VCaP (cell line): Measurements from ENCODE around the gene C9.

Source experiments
- H3K27ac ChIP-seq: fragments of 450-650 bp; 2 replicates; pipeline ENCODE4 v1.5.1; 2017
- TF ChIP-seq, protein P1 (sequence below): fragments of 450-650 bp; conservative IDR thresholded peaks from 2 replicates; pipeline ENCODE4 v1.5.1; 2017; ENCODE audit warnings: mild to moderate bottlenecking, moderate library complexity

Gene C9

DNA sequence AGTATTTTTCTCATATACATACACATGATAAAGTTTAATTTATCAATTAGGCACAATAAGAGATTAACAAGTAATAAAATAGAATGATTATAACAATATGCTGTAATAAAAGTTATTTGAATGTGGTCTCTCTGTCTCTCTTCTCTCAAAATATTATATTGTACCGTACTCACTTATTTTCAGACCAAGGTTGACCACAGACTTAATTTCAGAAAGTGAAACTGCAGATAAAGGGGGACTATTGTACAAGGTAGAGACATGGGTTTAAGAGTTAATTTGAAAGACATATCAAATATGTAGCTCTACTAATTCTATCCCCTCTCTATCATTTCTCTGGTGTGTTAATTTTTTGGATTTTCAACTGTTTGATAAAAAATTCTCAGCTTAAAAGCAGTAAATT lies 20.0 kb upstream of the C9 start:
- H3K27ac ChIP-seq, result no peak overlapping the region
- TF ChIP-seq, protein P1, sequence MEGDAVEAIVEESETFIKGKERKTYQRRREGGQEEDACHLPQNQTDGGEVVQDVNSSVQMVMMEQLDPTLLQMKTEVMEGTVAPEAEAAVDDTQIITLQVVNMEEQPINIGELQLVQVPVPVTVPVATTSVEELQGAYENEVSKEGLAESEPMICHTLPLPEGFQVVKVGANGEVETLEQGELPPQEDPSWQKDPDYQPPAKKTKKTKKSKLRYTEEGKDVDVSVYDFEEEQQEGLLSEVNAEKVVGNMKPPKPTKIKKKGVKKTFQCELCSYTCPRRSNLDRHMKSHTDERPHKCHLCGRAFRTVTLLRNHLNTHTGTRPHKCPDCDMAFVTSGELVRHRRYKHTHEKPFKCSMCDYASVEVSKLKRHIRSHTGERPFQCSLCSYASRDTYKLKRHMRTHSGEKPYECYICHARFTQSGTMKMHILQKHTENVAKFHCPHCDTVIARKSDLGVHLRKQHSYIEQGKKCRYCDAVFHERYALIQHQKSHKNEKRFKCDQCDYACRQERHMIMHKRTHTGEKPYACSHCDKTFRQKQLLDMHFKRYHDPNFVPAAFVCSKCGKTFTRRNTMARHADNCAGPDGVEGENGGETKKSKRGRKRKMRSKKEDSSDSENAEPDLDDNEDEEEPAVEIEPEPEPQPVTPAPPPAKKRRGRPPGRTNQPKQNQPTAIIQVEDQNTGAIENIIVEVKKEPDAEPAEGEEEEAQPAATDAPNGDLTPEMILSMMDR, result no peak

DNA sequence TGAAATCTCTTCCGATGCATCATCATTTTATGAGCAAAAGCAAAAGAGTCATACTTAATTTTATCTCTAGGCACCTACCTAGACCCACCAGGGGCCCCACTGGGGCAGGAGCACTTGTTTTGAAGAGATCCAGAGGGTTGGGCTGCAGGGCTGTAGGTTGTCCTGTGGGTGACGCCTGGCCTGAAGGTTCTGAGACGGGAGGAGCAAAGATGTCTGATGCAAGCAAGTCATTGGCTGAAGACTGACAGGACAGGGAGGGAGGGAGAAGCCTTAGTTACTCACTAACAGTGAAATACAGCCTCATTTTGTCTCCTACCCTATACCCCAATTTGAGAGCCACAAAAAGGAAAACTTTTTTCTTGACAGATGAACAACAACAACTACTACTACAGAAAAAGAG lies 17.1 kb upstream of the C9 start:
- no peak overlapping the region for H3K27ac ChIP-seq

DNA sequence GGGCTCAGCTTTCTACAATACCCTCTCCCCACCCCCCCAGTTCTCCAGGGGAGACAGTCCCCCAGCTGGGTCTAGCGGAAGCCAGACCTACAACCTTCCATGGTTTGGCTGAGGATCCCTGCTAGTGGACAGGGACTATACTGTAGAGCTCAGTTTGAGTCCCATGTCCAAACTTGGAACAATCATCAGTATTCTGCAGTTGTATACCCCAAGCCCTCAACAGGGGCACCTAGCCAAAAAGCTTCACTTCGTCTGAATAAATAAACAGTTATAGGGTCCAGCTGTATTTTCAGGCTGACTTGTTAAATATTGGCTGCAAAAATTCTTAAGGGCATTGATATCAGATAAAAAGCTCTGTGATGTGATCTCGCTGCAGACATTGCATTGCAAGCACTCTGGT lies 15.4 kb upstream of the C9 start:
- TF ChIP-seq, protein P1, result no peak
- H3K27ac ChIP-seq, result no peak overlapping the region

More for the DNA sequence above, 17.1 kb upstream of the C9 start:
- TF ChIP-seq, protein P1, result no peak

DNA sequence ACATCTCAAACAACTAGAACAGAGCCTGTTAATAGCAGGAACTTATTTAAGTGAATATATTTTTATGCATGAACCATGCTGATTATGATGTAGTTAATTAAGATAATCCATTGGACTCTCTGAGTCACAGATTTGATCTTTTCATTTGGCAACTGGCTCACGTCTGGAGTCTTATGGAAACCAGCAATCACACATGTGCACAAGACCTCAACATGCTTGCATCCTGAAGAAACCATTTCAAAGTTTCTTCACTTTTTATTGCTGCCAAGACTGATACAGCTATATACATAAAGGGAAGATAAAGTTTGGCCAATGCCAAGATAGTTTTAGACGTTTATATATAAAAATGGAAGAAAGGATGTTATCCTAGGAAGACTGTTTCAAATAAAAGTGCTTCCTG lies 13.3 kb upstream of the C9 start:
- TF ChIP-seq, protein P1, result no peak
- H3K27ac ChIP-seq, result no peak overlapping the region

DNA sequence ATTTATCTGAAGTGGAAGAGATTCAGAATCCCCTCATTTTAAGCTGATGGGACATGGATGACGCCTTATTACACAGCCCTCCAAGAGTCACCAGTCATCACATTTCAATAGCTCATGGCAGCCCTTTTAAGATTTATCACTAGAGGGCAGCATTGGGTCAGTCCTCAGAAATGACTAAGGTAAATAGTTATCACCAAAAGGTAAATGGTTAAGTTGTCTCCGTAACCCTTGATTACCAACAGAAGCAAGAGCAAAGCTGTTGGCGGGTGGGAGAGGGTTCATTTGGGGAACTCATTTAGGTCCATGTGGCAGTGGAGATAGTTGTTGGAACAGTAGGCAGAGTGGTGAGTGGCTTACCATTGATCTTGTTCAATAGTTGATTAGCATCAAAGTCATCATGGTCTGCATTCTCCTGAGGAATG lies 12.0 kb upstream of the C9 start:
- no peak overlapping the region for H3K27ac ChIP-seq
- TF ChIP-seq, protein P1, result peak; percentile 96

DNA sequence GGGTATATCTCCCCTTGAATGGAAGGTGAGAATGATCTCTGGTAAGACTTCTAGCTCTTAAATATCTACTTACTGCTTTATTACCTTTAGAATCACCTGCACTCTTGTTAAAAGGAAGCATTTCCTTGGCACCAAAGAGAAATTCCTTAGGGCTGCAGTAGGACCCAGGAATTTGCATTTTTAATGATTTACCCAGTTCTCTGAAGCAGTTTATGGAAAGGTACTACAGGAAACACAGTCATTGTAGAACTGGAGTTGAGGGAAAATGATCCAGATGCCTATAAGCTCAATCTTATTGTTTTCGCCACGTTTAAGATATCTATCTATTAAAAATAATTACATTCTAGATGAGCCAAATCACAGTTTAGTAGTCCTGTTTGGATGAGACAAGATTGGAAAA lies 9.5 kb upstream of the C9 start:
- TF ChIP-seq, protein P1, result no peak
- no peak overlapping the region for H3K27ac ChIP-seq

DNA sequence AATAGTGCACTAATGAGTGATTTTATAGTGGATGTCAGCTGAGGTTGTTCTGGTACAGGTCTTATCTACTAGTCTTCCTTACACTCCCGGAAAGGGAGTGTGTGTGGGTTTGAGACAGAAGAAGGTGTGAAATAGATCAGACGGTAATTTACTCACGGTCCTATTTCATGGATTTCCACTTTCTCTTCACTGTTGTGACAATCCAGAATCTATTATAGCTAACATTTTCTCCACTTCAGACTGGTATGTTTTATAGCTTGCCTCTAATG lies 7.0 kb upstream of the C9 start:
- TF ChIP-seq, protein P1, result no peak
- peak overlapping the region; percentile 60 for H3K27ac ChIP-seq
